Measurements from ENCODE around the gene MLXIPL. TPM values are rescaled to one million over a fixed set of nuclear protein-coding genes. Genes with fewer than 3 reads are reported as not detected.
"Not testable (repeated sequence)": the region's sequence is repeated elsewhere in the genome, so short reads cannot be mapped to it uniquely, and the experiment has no call there.

Gene MLXIPL
- total RNA-seq, 1 donor from 2014 or later = not detected

GRCh38 chr7:73668886-73669230, 44.5 kb upstream of the MLXIPL start:
- peaks cover 1% of the 10 kb centered on the region for H3K36me3 Mint-ChIP-seq (ENCODE audit: low read depth)
- no peak for DNase-seq (ENCODE audit: low spot score)
- H3K27ac Mint-ChIP-seq (ENCODE audit: unreplicated experiment) = peak overlapping the region; percentile 27
- H3K4me1 Mint-ChIP-seq (ENCODE audit: low read depth) = peaks cover 22% of the 10 kb centered on the region
- no peaks in the 10 kb centered on the region for H3K9me3 Mint-ChIP-seq (ENCODE audit: low read depth)
- no peaks in the 10 kb centered on the region for H3K27me3 Mint-ChIP-seq (ENCODE audit: low read depth)
- TF ChIP-seq CTCF (IDR thresholded peaks at IDR 0.05) = no peak
- peak overlapping the region; percentile 82 for H3K4me3 Mint-ChIP-seq (ENCODE audit: unreplicated experiment)

- no peak for TF ChIP-seq CTCF (IDR thresholded peaks at IDR 0.05)
- Mint-ChIP-seq H3K4me3 (ENCODE audit: unreplicated experiment) (peak overlapping the region; percentile 82), H3K9me3 (ENCODE audit: low read depth) (peaks cover 1% of the 10 kb centered on the region), H3K4me1 (ENCODE audit: low read depth) (peaks cover 18% of the 10 kb centered on the region), H3K27ac (ENCODE audit: unreplicated experiment) (peak overlapping the region; percentile 59), H3K36me3 (ENCODE audit: low read depth) (peaks cover 1% of the 10 kb centered on the region), H3K27me3 (ENCODE audit: low read depth) (peaks cover under 1% of the 10 kb centered on the region)
- no peak for DNase-seq (ENCODE audit: low spot score)
Measured at GRCh38 chr7:73668103-73668885, 44.0 kb upstream of the MLXIPL start.

- peaks cover 5% of the 10 kb centered on the region for H3K27me3 Mint-ChIP-seq (ENCODE audit: low read depth)
- peaks cover 18% of the 10 kb centered on the region for H3K4me1 Mint-ChIP-seq (ENCODE audit: low read depth)
- peak within 1 kb of the TSS; percentile 59 for H3K27ac Mint-ChIP-seq (ENCODE audit: unreplicated experiment)
- peaks cover 1% of the 10 kb centered on the region for H3K36me3 Mint-ChIP-seq (ENCODE audit: low read depth)
- DNase-seq (ENCODE audit: low spot score) = peak; percentile 91
- peak within 1 kb of the TSS; percentile 82 for H3K4me3 Mint-ChIP-seq (ENCODE audit: unreplicated experiment)
- TF ChIP-seq CTCF (IDR thresholded peaks at IDR 0.05) = peak; percentile 85
- peaks cover 7% of the 10 kb centered on the region for H3K9me3 Mint-ChIP-seq (ENCODE audit: low read depth)
Measured at GRCh38 chr7:73667344-73668102, 43.2 kb upstream of the MLXIPL start, which contains the start of gene VPS37D. Gene VPS37D, plus strand, starts transcription at chr7:73667831. Its CDS starts 128 bp downstream, at chr7:73667959.

- no peaks in the 10 kb centered on the region for H3K36me3 Mint-ChIP-seq (ENCODE audit: low read depth)
Measured at GRCh38 chr7:73663033-73663432, 38.7 kb upstream of the MLXIPL start.

GRCh38 chr7:73660594-73660993, 36.3 kb upstream of the MLXIPL start:
- H3K4me1 Mint-ChIP-seq (ENCODE audit: low read depth); DNase-seq (ENCODE audit: low spot score); H3K4me3 Mint-ChIP-seq (ENCODE audit: unreplicated experiment); H3K36me3 Mint-ChIP-seq (ENCODE audit: low read depth); H3K27ac Mint-ChIP-seq (ENCODE audit: unreplicated experiment); H3K9me3 Mint-ChIP-seq (ENCODE audit: low read depth): not testable (repeated sequence)
- peaks cover 18% of the 10 kb centered on the region for H3K27me3 Mint-ChIP-seq (ENCODE audit: low read depth)

More at GRCh38 chr7:73663033-73663432, 38.7 kb upstream of the MLXIPL start:
- Mint-ChIP-seq H3K27me3 (ENCODE audit: low read depth) (peaks cover 18% of the 10 kb centered on the region), H3K4me1 (ENCODE audit: low read depth) (peaks cover 8% of the 10 kb centered on the region), H3K9me3 (ENCODE audit: low read depth) (peaks cover 10% of the 10 kb centered on the region), H3K27ac (ENCODE audit: unreplicated experiment) (no peak overlapping the region), H3K4me3 (ENCODE audit: unreplicated experiment) (no peak overlapping the region)
- TF ChIP-seq CTCF (IDR thresholded peaks at IDR 0.05) = no peak
- no peak for DNase-seq (ENCODE audit: low spot score)

Measured in chondrocyte (in vitro differentiated cells).